Uterus (tissue), 2 donors: Measurements from ENCODE around the gene ASB5.

Experiments
- POLR2A ChIP-seq, 2 donors: fragments of 450-650 bp; IDR thresholded peaks; one replicate each; pipeline ENCODE4 v1.6.1; 2016; ENCODE audit warnings: antibody characterized with exemption in 2 of 2, mild to moderate bottlenecking in 1 of 2, moderate library complexity in 1 of 2
- TF ChIP-seq, protein P1 (sequence below), 4 experiments: fragments of 200-600 bp in 2 of 4; fragments of 450-650 bp in 2 of 4; sonication (generic) in 2 of 4; IDR thresholded peaks; one replicate each; pipeline ENCODE4 v1.5.1; 2016 to 2019; ENCODE audit warnings: antibody characterized with exemption in 4 of 4, mild to moderate bottlenecking in 2 of 4, moderate library complexity in 1 of 4

GRCh38 chr4:176292920-176293319 is 23.9 kb upstream of the ASB5 start:
- no peak for TF ChIP-seq POLR2A (IDR thresholded peaks at IDR 0.05)
- TF ChIP-seq, protein P1, sequence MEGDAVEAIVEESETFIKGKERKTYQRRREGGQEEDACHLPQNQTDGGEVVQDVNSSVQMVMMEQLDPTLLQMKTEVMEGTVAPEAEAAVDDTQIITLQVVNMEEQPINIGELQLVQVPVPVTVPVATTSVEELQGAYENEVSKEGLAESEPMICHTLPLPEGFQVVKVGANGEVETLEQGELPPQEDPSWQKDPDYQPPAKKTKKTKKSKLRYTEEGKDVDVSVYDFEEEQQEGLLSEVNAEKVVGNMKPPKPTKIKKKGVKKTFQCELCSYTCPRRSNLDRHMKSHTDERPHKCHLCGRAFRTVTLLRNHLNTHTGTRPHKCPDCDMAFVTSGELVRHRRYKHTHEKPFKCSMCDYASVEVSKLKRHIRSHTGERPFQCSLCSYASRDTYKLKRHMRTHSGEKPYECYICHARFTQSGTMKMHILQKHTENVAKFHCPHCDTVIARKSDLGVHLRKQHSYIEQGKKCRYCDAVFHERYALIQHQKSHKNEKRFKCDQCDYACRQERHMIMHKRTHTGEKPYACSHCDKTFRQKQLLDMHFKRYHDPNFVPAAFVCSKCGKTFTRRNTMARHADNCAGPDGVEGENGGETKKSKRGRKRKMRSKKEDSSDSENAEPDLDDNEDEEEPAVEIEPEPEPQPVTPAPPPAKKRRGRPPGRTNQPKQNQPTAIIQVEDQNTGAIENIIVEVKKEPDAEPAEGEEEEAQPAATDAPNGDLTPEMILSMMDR (IDR thresholded peaks at IDR 0.05), result no peak
